GM12878 (cell line): ENCODE measurements around the gene IER2. TPM values are rescaled to one million over a fixed set of nuclear protein-coding genes. Genes with fewer than 3 reads are reported as not detected.

Source experiments
- ATAC-seq: fragments of 200-7000 bp; cut with Tn5 transposase; 3 replicates; pipeline ENCODE4 v1.9.1; 2020; ENCODE audit warnings: mild to moderate bottlenecking, moderate library complexity
- BruUV-seq: library from RNA; stranded (reverse); fragments of 400-500 nt; replicated peaks from 2 replicates; lab custom pipeline; 2021; lab: Mats Ljungman, UMichigan
- CTCF ChIA-PET: fragments of 300-600 bp; sonication (Branson Sonifier 250); formaldehyde crosslinking; extraction: SDS; loops from one replicate; lab custom pipeline; 2021; ENCODE audit warnings: inconsistent platforms; lab: Yijun Ruan, JAX
- POLR2A ChIA-PET: fragments of 350-600 bp; formaldehyde crosslinking; extraction: SDS; loops from one replicate; lab custom pipeline; 2021; ENCODE audit warnings: inconsistent platforms; lab: Charles Lee
- RAD21 ChIA-PET: fragments of 300-600 bp; sonication (Branson Sonifier 250); formaldehyde crosslinking; loops from one replicate; lab custom pipeline; 2023; ENCODE audit warnings: antibody characterized with exemption; ENCODE audit not compliant: unreplicated experiment; lab: Charles Lee
- SMC1A ChIA-PET: fragments of 300-600 bp; sonication (Branson Sonifier 250); formaldehyde crosslinking; loops from one replicate; lab custom pipeline; 2023; ENCODE audit not compliant: unreplicated experiment, uncharacterized antibody; lab: Charles Lee
- DNase-seq: peaks from one replicate; pipeline ENCODE4 v3.0.0-alpha.2; 2011; ENCODE audit warnings: low read depth, low spot score
- FAIRE-seq: peaks from 3 replicates; lab custom pipeline; 2011; peaks lifted over from hg19 to GRCh38; lab: Jason Lieb, UNC
- H2AFZ ChIP-seq: 2 replicates; pipeline ENCODE4 v1.6.0; 2011; ENCODE audit warnings: low read depth, low read length, control low read depth; ENCODE audit not compliant: control insufficient read depth
- H3K27ac ChIP-seq: 2 replicates; pipeline ENCODE4 v1.5.1; 2011; ENCODE audit warnings: control low read depth; ENCODE audit not compliant: control insufficient read depth, insufficient read depth
- H3K27me3 ChIP-seq, 2 experiments: replicated peaks in 1 of 2; 2 replicates each; pipeline versions ENCODE4 v1.6.0 to v1.6.1; 2011; ENCODE audit warnings: low read length in 1 of 2; ENCODE audit not compliant: control insufficient read depth in 2 of 2, insufficient read depth in 2 of 2
- H3K36me3 ChIP-seq, 2 experiments: 2 replicates each; pipeline ENCODE4 v1.5.1; 2011; ENCODE audit warnings: low read length in 1 of 2; ENCODE audit not compliant: control insufficient read depth in 2 of 2, insufficient read depth in 2 of 2
- H3K4me1 ChIP-seq: 2 replicates; pipeline ENCODE4 v1.6.1; 2011; ENCODE audit warnings: mild to moderate bottlenecking, low read length, moderate library complexity, mixed read lengths; ENCODE audit not compliant: control insufficient read depth, insufficient read depth
- H3K4me2 ChIP-seq: 2 replicates; pipeline ENCODE4 v1.6.0; 2011; ENCODE audit warnings: control low read depth; ENCODE audit not compliant: control insufficient read depth, insufficient read depth
- H3K4me3 ChIP-seq: fragments of 200-600 bp; sonication (generic); 2 replicates; pipeline ENCODE4 v1.5.1; 2016
- H3K79me2 ChIP-seq: 2 replicates; pipeline ENCODE4 v1.6.0; 2011; ENCODE audit warnings: low read length; ENCODE audit not compliant: control insufficient read depth, insufficient read depth
- H3K9ac ChIP-seq: 2 replicates; pipeline ENCODE4 v1.8.0; 2011; ENCODE audit warnings: low read length, control low read depth, mixed read lengths; ENCODE audit not compliant: control insufficient read depth, insufficient read depth
- H3K9me3 ChIP-seq: replicated peaks from 3 replicates; pipeline ENCODE4 v1.5.1; 2011; ENCODE audit warnings: mild to moderate bottlenecking, low read length; ENCODE audit not compliant: control insufficient read depth, insufficient read depth
- H4K20me1 ChIP-seq: 2 replicates; pipeline ENCODE4 v1.6.0; 2011; ENCODE audit not compliant: control insufficient read depth, insufficient read depth
- CBFB ChIP-seq: IDR thresholded peaks from 2 replicates; pipeline ENCODE4 v1.6.1; 2016; ENCODE audit warnings: antibody characterized with exemption, low read depth
- ESRRA ChIP-seq: IDR thresholded peaks from 2 replicates; pipeline ENCODE4 v1.6.1; 2012; ENCODE audit warnings: mild to moderate bottlenecking, low read length, improper control_type of control experiment
- PAX8 ChIP-seq: fragments of 450-650 bp; IDR thresholded peaks from 2 replicates; pipeline ENCODE4 v1.6.1; 2017; ENCODE audit warnings: mild to moderate bottlenecking, moderate library complexity
- POLR2A ChIP-seq: IDR thresholded peaks from 2 replicates; pipeline ENCODE4 v1.6.1; 2011; ENCODE audit warnings: low read depth, mild to moderate bottlenecking, low read length
- USF1 ChIP-seq: IDR thresholded peaks from 2 replicates; pipeline ENCODE4 v1.6.1; 2011; ENCODE audit warnings: borderline replicate concordance, low read depth, mild to moderate bottlenecking, moderate library complexity, mixed read lengths, low read length; ENCODE audit not compliant: insufficient read depth; ENCODE audit errors: extremely low read length
- WGBS: methylation state at CpG from one replicate; pipeline ENCODE4 v1.1.6; 2016; ENCODE audit warnings: low lambda C conversion rate; ENCODE audit not compliant: insufficient replicate concordance, insufficient coverage; ENCODE audit errors: missing lambda C conversion rate; 5-methylcytosine and 5-hydroxymethylcytosine counted together
- in situ Hi-C: fragments of 300-500 bp; cut with MboI; formaldehyde crosslinking; loops from 9 replicates; pipeline ENCODE4 v1.14.3; 2018; ENCODE audit warnings: mixed read lengths
- intact Hi-C: fragments of 100-400 bp; cut with micrococcal nuclease; formaldehyde crosslinking; loops from one replicate; pipeline ENCODE4 v1.14.2; 2022; ENCODE audit not compliant: unreplicated experiment
- polyA plus RNA-seq, 11 experiments: library from polyadenylated mRNA; depleted of rRNA in 4 of 11; unstranded in 6 of 11; stranded (reverse) in 5 of 11; fragments of >200 nt; fragmentation: Nextera tagmentation in 4 of 11; fragmentation: Illumina TruSeq in 1 of 11; extraction: Ambion mirVana in 4 of 11; extraction: Trizol in 1 of 11; gene quantifications; 1 replicate in 1 of 11; 2 replicates in 10 of 11; pipeline versions ENCODE4 v1.2.1 to v1.2.3, GENCODE V29; 2011 to 2016; ENCODE audit warnings: inconsistent platforms in 2 of 11, missing spikeins in 2 of 11, low read depth in 1 of 11
- total RNA-seq, 4 experiments: library from RNA; depleted of rRNA in 3 of 4; stranded (reverse); fragments of >200 nt in 3 of 4; fragmentation: Illumina TruSeq in 1 of 4; extraction: Trizol in 1 of 4; gene quantifications; 2 replicates each; pipeline versions ENCODE4 v1.2.1 to v1.2.3, GENCODE V29; 2013 to 2021

The IER2 gene
- total and polyA plus RNA-seq, 10 of the 15 experiments (the other 5 are each of a cell fraction or from before 2014, with no cell fraction given), result 2.8 to 94.5 (median 24.9) TPM

- TF ChIP-seq CBFB, result no peak
- TF ChIP-seq POLR2A, result 0 out of 2 replicates have a peak, but pooled peaks have one; percentile 22
- TF ChIP-seq USF1, result no peak
- TF ChIP-seq ESRRA, result no peak
- WGBS, result 66% methylated on average over 8 of the region's 8 CpGs
- intact Hi-C loops, result loop anchor here (2.0 to 5.0 kb wide), 2 partner anchors 31 to 143 kb away; partner anchors contain the start of genes IER2 and STX10
- H3K4me1 ChIP-seq, result peaks cover 36% of the 10 kb centered on the region
- H3K9ac ChIP-seq, result peak overlapping the region; percentile 67; the same call in 1 of the 2 replicates
- ChIA-PET CTCF (interaction anchor here (0.6 to 3.0 kb wide), 11 partner anchors 15 to 154 kb away, joined by 3 to 13 read pairs (median 3); no protein-coding TSS in a partner anchor), SMC1A (interaction anchor here (0.5 to 1.4 kb wide), 3 partner anchors 11 to 237 kb away, joined by 3 read pairs; no protein-coding TSS in a partner anchor), POLR2A (interaction anchor here (0.6 to 3.8 kb wide), 7 partner anchors 12 to 1780 kb away, joined by 3 to 28 read pairs (median 4); no protein-coding TSS in a partner anchor), RAD21 (interaction anchor here (0.6 to 1.4 kb wide), 3 partner anchors 29 to 33 kb away, joined by 3 to 4 read pairs (median 3); partner anchors contain the start of genes IER2 and STX10)
- H3K79me2 ChIP-seq, result peaks cover 66% of the 10 kb centered on the region
- peak overlapping the region; percentile 90 for H3K4me2 ChIP-seq
- peaks cover 10% of the 10 kb centered on the region for H4K20me1 ChIP-seq
- in situ Hi-C loops, result no loop called here
- H3K4me3 ChIP-seq, result peak overlapping the region; percentile 92
- H2AFZ ChIP-seq, result no peak overlapping the region
- FAIRE-seq (no peak), ATAC-seq (no peak), DNase-seq (no peak)
- no peaks in the 10 kb centered on the region for H3K9me3 ChIP-seq
- peaks cover 5 to 7% of the 10 kb centered on the region in 2 experiments; a peak in 3 of 4 replicates for H3K36me3 ChIP-seq
- no TSS peak for BruUV-seq
- H3K27me3 ChIP-seq, result no peaks in the 10 kb centered on the region
- H3K27ac ChIP-seq, result peak overlapping the region; percentile 9
Observed at GRCh38 chr19:13119627-13120026, 30.6 kb upstream of the IER2 start.

GRCh38 chr19:13120031-13120430, 30.2 kb upstream of the IER2 start:
- peak overlapping the region; percentile 6; the same call in 1 of the 2 replicates for H3K27ac ChIP-seq
- in situ Hi-C loops, result no loop called here
- POLR2A ChIA-PET, result interaction anchor here (0.5 to 3.8 kb wide), 5 partner anchors 9 to 74 kb away, joined by 3 to 28 read pairs (median 3); no protein-coding TSS in a partner anchor

More at GRCh38 chr19:13120031-13120430, 30.2 kb upstream of the IER2 start:
- ChIA-PET RAD21 (interaction anchor here (0.6 to 1.4 kb wide), 3 partner anchors 28 to 33 kb away, joined by 3 to 4 read pairs (median 3); partner anchors contain the start of genes IER2 and STX10), CTCF (interaction anchor here (0.6 to 3.0 kb wide), 10 partner anchors 15 to 154 kb away, joined by 3 to 13 read pairs (median 3); no protein-coding TSS in a partner anchor), SMC1A (interaction anchor here (0.5 to 1.4 kb wide), 3 partner anchors 11 to 238 kb away, joined by 3 read pairs; no protein-coding TSS in a partner anchor)
- H3K27me3 ChIP-seq, result no peaks in the 10 kb centered on the region
- no peaks in the 10 kb centered on the region for H3K9me3 ChIP-seq
- H3K4me3 ChIP-seq, result peak overlapping the region; percentile 32; the same call in 1 of the 2 replicates
- FAIRE-seq (no peak), DNase-seq (no peak), ATAC-seq (no peak)
- H3K79me2 ChIP-seq, result peaks cover 66% of the 10 kb centered on the region
- H3K36me3 ChIP-seq, result peaks cover 5 to 7% of the 10 kb centered on the region in 2 experiments; a peak in 3 of 4 replicates
- H2AFZ ChIP-seq, result no peak overlapping the region
- peaks cover 33% of the 10 kb centered on the region for H3K4me1 ChIP-seq
- WGBS, result 44% methylated on average over 9 of the region's 9 CpGs
- intact Hi-C loops, result no loop called here
- peaks cover 10% of the 10 kb centered on the region for H4K20me1 ChIP-seq
- no TSS peak for BruUV-seq
- H3K4me2 ChIP-seq, result peak overlapping the region; percentile 90
- H3K9ac ChIP-seq, result peak overlapping the region; percentile 32; the same call in 1 of the 2 replicates
- TF ChIP-seq PAX8 (no peak), CBFB (no peak)
